HPDE6-E6E7 (cell line): ENCODE measurements around the gene FGD4.
"Not testable (repeated sequence)": the region's sequence is repeated elsewhere in the genome, so short reads cannot be mapped to it uniquely, and the experiment has no call there.

Experiments
- DNase-seq: peaks from one replicate; pipeline ENCODE4 v3.0.0; 2011; ENCODE audit warnings: missing footprints; ENCODE audit errors: extremely low spot score

The FGD4 gene

GRCh38 chr12:32493282-32493681, 93.9 kb downstream of the FGD4 start:
- no peak for DNase-seq

GRCh38 chr12:32494656-32495055, 95.3 kb downstream of the FGD4 start:
- no peak for DNase-seq

GRCh38 chr12:32496946-32497345, 97.6 kb downstream of the FGD4 start:
- DNase-seq = no peak

GRCh38 chr12:32497864-32498263, 98.5 kb downstream of the FGD4 start:
- DNase-seq = no peak

- DNase-seq = no peak
These were observed 99.7 kb downstream of the FGD4 start for GRCh38 chr12:32499048-32499447.

GRCh38 chr12:32501835-32502333, 102.5 kb downstream of the FGD4 start:
- DNase-seq = no peak

GRCh38 chr12:32502693-32503502, 103.5 kb downstream of the FGD4 start:
- no peak for DNase-seq

- no peak for DNase-seq
These were observed 104.4 kb downstream of the FGD4 start for GRCh38 chr12:32503730-32504129.

- DNase-seq = peak; percentile 17
These were observed 105.2 kb downstream of the FGD4 start for GRCh38 chr12:32504591-32504990.

- no peak for DNase-seq
These were observed 105.9 kb downstream of the FGD4 start for GRCh38 chr12:32505067-32505945.

GRCh38 chr12:32507096-32507941, 108.0 kb downstream of the FGD4 start:
- not testable (repeated sequence) for DNase-seq

- DNase-seq = no peak
These were observed 108.6 kb downstream of the FGD4 start for GRCh38 chr12:32507942-32508320.

- no peak for DNase-seq
These were observed 109.3 kb downstream of the FGD4 start for GRCh38 chr12:32508626-32509025.

- DNase-seq = no peak
These were observed 110.2 kb downstream of the FGD4 start for GRCh38 chr12:32509328-32510091.

GRCh38 chr12:32511976-32512375, 112.6 kb downstream of the FGD4 start:
- DNase-seq = not testable (repeated sequence)

GRCh38 chr12:32512379-32512778, 113.0 kb downstream of the FGD4 start:
- no peak for DNase-seq

GRCh38 chr12:32512910-32513309, 113.6 kb downstream of the FGD4 start:
- no peak for DNase-seq

GRCh38 chr12:32515137-32515873, 115.9 kb downstream of the FGD4 start:
- no peak for DNase-seq

GRCh38 chr12:32516230-32516629, 116.9 kb downstream of the FGD4 start:
- no peak for DNase-seq

- no peak for DNase-seq
These were observed 118.6 kb downstream of the FGD4 start for GRCh38 chr12:32517966-32518365.
